ENCODE results near the gene TMEM150B. TPM values are rescaled to one million over a fixed set of nuclear protein-coding genes. Genes with fewer than 3 reads are reported as not detected.
A peak's percentile ranks its signal among the peaks of the same experiment; 100 is the strongest.

The TMEM150B gene
- total and polyA plus RNA-seq, 2 of the 13 experiments (the other 11 are each of a cell fraction or from before 2014, with no cell fraction given), result 1.3 to 1.8 TPM

- Histone ChIP-seq H3K27ac (ENCODE audit: extremely low read length, insufficient read depth, low read length) (no peak overlapping the region), H3K4me3 (replicated peaks in 1 of 3; ENCODE audit: insufficient read depth in 1 of 3, low read depth in 2 of 3, low read length in 3 of 3) (peak overlapping the region; percentile 44 to 70 (median 48)), H3K9me3 (ENCODE audit: low read length) (no peaks in the 10 kb centered on the region), H3K9ac (ENCODE audit: insufficient read depth, low read depth, low read length) (peak overlapping the region; percentile 51; the same call in 1 of the 2 replicates), H3K36me3 (replicated peaks in 1 of 2; ENCODE audit: control insufficient read depth in 1 of 2, insufficient read depth in 2 of 2, low read length in 2 of 2) (no peaks in the 10 kb centered on the region), H2AFZ (ENCODE audit: low read length) (no peak overlapping the region), H3K4me1 (ENCODE audit: insufficient read depth, low read length) (peaks cover 82% of the 10 kb centered on the region), H3K27me3 (ENCODE audit: control insufficient read depth in 1 of 2, insufficient read depth in 2 of 2, low read length in 2 of 2) (peaks cover 7 to 38% of the 10 kb centered on the region in 2 experiments; a peak in 4 of 5 replicates), H3K4me2 (ENCODE audit: low read depth, low read length) (peak overlapping the region; percentile 87), H3K79me2 (ENCODE audit: insufficient read depth, low read length) (no peaks in the 10 kb centered on the region), H4K20me1 (ENCODE audit: insufficient read depth, low read length) (no peaks in the 10 kb centered on the region)
- FAIRE-seq (no peak), ATAC-seq (peak; percentile 21; the same call in 2 of the 3 replicates), DNase-seq (ENCODE audit: low spot score) (no peak)
- CTCF ChIA-PET (ENCODE audit: low intra/inter-chr PET ratio, low total read pairs), result no interaction called here
- POLR2A ChIA-PET, result interaction anchor here (0.6 to 1.0 kb wide), 4 partner anchors 11 to 88 kb away, joined by 3 to 4 read pairs (median 3); partner anchors contain the start of genes ISOC2 and KMT5C
- TF ChIP-seq ARNTL (CRISPR knock-in tag; IDR thresholded peaks at IDR 0.05), result 0 out of 2 replicates have a peak, but pooled peaks have one; percentile 33
- TF ChIP-seq SRSF4 (IDR thresholded peaks at IDR 0.05; ENCODE audit: low read depth, low read length, poor library complexity, severe bottlenecking), result no peak
- TF ChIP-seq ZNF788 (CRISPR knock-in tag; IDR thresholded peaks at IDR 0.05; ENCODE audit: borderline replicate concordance), result peak; percentile 36; the same call in 1 of the 2 replicates
- TF ChIP-seq ZSCAN22 (CRISPR knock-in tag; IDR thresholded peaks at IDR 0.05), result peak; percentile 97
- TF ChIP-seq IKZF1 (IDR thresholded peaks at IDR 0.05), result no peak
- TF ChIP-seq ZNF326 (CRISPR knock-in tag; IDR thresholded peaks at IDR 0.05; ENCODE audit: borderline replicate concordance), result no peak
- TF ChIP-seq MTA1 (CRISPR knock-in tag; IDR thresholded peaks at IDR 0.05; ENCODE audit: borderline replicate concordance), result 0 out of 2 replicates have a peak, but pooled peaks have one; percentile 24
- peak; percentile 18 for TF ChIP-seq ZNF883 (CRISPR knock-in tag; IDR thresholded peaks at IDR 0.05; ENCODE audit: not compliant biosample characterization)
- TF ChIP-seq ZNF24 (IDR thresholded peaks at IDR 0.05), result no peak
- TF ChIP-seq PRMT3 (CRISPR knock-in tag; IDR thresholded peaks at IDR 0.05; ENCODE audit: borderline replicate concordance, low read depth), result no peak
- TF ChIP-seq NCOA2 (CRISPR knock-in tag; IDR thresholded peaks at IDR 0.05), result no peak
- 4% methylated on average over 8 of the region's 9 CpGs for WGBS (ENCODE audit: low lambda C conversion rate)
- in situ Hi-C loops (cut with HindIII; ENCODE audit: extremely low pct_ligation_motif_present, low pct_unique_long_range_greater_than_20kb) (no loop called here), intact Hi-C loops (cut with micrococcal nuclease; ENCODE audit: unreplicated experiment) (no loop called here)
- BruUV-seq (replicated peaks), result no TSS peak
These were observed 48.3 kb upstream of the TMEM150B start for GRCh38 chr19:55373306-55373992.

Data from HepG2 (cell line).